ENCODE results near the gene MEIKIN.

Gene MEIKIN

DNA sequence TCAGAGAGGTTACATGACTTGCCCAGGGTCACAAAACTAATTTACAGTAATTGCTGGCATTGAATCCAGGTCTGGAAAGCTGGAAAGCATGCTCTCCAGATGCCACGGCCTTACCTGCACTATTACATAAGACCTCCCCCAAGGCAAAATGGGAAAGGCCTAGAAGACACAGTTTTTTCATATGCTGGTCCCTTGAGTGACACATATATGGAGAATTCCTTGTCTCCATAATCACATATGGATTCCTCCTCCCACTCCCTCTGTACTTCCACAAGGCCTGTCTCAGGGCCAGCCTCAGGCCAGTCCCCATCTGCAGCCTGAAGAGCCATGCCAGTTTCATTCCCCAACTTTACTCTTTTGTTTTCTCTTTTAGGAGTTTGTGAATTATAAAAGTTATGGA lies 28.6 kb upstream of the MEIKIN start:
- no peak for FAIRE-seq
- DNase-seq (ENCODE audit: insufficient read length, low spot score), result no peak

- DNase-seq (ENCODE audit: insufficient read length, low spot score) (no peak), FAIRE-seq (no peak)
Observed at GRCh38 chr5:131973089-131973712, 27.7 kb upstream of the MEIKIN start.

GRCh38 chr5:131968396-131968954 lies 23.0 kb upstream of the MEIKIN start:
- DNase-seq (ENCODE audit: insufficient read length, low spot score) (no peak), FAIRE-seq (no peak)

DNA sequence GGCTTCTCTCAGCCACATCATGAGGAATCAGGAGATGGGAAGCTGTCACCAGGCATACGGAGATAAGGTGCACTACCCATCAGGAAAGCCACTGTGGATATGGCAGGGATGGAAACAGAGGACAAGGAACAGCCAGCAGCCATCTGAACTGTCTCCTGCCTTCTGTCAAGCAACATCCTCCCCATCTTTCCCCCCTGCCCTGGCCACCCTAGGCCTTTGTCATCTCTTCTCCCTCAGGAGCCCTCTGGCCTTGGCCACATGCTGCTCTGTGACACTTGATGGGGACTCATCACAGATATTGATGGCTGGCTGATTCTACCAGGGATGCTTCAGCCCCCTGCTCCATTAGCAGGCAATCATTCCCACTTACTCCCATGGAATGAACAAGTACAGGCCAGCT lies 21.1 kb upstream of the MEIKIN start:
- FAIRE-seq (no peak), DNase-seq (ENCODE audit: insufficient read length, low spot score) (no peak)

GRCh38 chr5:131965826-131966415 lies 20.5 kb upstream of the MEIKIN start:
- DNase-seq (ENCODE audit: insufficient read length, low spot score) (no peak), FAIRE-seq (no peak)

DNA sequence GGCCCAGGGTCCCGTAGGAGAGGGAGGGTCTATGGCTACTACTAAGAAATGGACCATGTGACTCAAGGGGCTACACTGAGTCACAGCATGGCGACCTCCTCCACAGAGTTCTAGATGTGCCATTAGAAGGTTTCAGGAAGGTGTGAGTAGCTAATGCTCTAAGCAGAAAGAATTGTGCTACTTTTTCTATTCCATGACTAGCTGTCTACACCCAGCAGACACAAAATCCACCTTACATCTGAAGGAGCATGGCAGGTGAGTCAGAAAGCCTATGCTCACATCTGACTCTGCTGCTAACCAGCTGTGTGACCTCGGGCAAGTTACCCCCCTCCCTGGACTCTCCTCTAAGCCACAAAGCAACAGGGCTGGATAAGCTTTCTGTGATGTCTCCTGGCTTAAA lies 14.4 kb upstream of the MEIKIN start:
- DNase-seq (ENCODE audit: insufficient read length, low spot score) (no peak), FAIRE-seq (no peak)

DNA sequence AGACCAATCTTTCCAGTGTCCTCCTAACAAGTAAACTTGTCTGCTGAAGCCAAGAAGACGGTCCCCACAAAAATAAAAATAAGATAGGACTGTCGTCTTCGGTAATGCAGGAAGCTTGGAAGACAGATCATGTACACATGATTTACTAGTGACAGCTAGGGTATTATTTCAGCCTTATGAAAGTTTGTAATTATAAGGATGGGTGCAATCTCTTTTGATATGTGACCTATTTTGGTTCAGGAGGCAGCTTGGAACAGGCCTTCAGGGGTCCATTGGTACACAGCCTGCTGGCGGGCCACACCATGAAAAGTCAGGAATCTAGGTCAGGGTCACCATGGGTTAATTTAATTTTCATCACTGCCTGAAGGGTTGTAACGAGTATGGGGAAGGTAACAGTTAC lies 13.7 kb upstream of the MEIKIN start:
- DNase-seq (ENCODE audit: insufficient read length, low spot score) (no peak), FAIRE-seq (no peak)

GRCh38 chr5:131957721-131958441 lies 12.4 kb upstream of the MEIKIN start:
- DNase-seq (ENCODE audit: insufficient read length, low spot score) (no peak), FAIRE-seq (no peak)

DNA sequence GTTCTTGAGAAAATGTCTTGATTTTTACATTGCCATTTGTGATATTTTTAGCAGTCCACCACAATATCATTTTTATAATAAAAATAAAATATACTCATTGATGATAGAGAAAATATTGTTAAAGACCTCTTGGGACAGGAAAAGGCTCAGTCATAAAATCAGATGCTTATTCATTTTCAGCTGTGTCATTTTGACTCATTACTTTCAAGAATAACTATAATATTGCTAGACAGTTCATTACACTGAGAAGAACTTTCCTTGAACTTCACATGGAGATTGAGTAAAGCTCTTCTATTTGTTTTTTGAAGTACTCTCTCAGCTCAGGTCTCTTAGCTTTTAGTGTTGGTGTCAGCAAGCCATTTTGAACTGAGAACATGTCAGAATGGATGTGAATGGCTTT lies 8.5 kb upstream of the MEIKIN start:
- DNase-seq (ENCODE audit: insufficient read length, low spot score) (no peak), FAIRE-seq (no peak)

DNA sequence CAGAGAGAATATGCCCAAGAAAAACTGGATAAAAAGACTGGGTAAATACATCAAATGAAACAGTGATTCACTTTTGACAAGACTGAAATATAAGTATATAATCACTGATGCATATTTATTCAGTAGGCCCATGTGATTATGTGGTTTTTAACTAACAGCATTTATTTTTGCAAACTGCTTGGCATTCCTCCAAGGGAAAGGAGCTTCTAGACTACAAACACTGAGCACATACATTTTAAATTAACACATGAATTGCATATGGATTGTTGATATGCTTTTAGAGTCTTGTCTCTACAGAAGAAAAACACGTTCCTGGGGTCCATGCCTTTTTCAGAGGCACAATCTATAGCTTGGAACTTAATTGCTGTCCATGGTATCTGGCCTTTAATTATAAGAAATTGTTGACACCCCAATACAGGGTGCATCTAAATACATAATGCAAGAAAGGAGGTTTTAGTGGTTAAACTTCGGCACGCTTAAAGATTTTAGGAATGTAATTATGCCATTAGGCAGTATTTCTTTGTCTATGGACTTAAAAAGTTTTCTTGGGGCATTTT lies 6.9 kb upstream of the MEIKIN start:
- FAIRE-seq, result no peak
- DNase-seq (ENCODE audit: insufficient read length, low spot score), result no peak

- DNase-seq (ENCODE audit: insufficient read length, low spot score) (no peak), FAIRE-seq (no peak)
Observed at GRCh38 chr5:131950706-131951105, 5.2 kb upstream of the MEIKIN start.

DNA sequence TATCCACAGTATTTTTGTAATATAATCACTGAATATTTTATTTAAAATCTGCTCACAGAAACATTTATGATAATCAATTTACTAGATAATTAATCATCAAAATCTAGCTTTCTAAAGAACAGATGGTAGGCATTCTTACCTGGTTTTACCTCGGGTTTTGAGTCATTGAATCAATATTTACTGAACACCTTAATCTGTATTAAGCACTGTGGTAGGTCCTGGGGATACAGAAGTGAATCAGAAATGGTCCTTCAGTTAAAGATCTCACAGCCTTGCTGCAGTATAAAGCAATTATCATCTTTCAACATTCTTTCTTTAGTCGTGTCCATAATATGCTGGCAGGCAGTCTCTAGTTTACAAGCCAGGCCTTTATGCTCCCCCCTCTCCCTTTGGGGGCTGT lies 2.0 kb upstream of the MEIKIN start:
- no peak for DNase-seq (ENCODE audit: insufficient read length, low spot score)
- no peak for FAIRE-seq

- DNase-seq (ENCODE audit: insufficient read length, low spot score) (no peak), FAIRE-seq (no peak)
Observed at GRCh38 chr5:131944702-131945550, 537 bp downstream of the MEIKIN start.

GRCh38 chr5:131943916-131944315 lies 1.5 kb downstream of the MEIKIN start:
- DNase-seq (ENCODE audit: insufficient read length, low spot score) (no peak), FAIRE-seq (no peak)

DNA sequence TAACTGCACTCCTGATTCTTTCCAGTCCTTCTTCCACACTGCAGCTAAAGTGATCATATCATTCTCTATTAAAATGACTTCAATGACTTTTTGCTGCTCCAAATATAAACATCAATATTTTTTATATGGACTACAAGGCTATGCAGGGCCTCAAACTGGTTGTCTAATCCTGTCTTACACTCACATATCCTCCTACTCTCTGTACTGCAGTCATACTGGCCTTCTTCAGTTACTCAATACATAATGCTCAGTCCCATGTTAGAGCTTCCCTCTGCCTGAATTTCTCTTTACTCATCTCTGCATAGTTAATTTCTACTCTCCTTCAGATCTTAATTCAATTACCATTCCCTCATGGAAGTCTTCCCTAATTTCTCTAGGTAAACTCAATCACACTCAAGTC lies 3.4 kb downstream of the MEIKIN start:
- DNase-seq (ENCODE audit: insufficient read length, low spot score) (no peak), FAIRE-seq (no peak)

DNA sequence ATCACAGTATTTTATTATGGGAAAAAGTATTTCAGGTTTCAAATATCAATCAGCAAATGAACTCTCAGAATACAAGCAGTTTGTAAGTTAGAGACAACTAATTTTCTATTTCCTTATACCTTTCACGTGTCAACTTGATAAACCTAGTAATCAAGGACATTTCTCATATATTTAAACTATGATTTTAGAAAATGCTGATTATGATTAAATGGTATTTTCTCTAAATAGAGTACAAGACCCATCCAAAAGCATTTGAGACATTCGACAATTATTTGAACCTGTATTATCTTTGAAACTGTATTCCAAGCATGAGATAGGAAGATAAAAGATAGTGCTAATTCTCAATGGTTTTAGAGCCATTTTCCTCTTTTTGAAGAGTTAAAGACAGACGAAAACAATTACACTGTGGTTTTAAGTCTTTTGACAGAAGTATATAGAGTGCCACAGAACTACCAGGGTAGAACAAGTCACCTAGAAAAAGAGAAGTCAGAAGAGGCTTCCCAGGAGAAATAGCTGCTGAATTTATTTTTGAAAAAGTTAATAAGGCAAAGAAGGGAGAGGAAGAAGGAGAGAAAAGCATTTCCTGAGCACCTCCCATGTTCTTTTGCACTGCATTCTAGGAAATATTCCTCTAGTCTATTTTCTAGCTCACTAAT lies 5.6 kb downstream of the MEIKIN start:
- DNase-seq (ENCODE audit: insufficient read length, low spot score) (no peak), FAIRE-seq (no peak)

DNA sequence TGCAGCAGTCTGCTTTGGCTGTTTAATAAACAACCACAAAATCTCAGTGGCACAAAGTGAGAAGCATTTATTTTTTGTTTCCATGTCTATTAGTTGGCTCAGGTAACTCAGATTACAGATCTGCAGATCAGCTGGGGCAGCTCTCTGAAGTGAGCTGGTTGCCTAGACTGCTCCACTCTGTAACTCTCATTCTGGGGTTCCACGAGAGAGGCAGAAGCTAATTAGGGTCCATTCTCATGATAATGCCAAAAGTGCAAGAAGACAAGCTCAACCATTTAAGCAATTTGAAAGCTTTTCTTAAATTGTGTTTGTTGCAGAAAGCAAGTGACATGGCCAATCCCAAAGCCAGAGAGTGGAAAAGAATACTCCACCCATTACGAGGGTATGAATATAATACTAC lies 13.2 kb downstream of the MEIKIN start:
- no peak for DNase-seq (ENCODE audit: insufficient read length, low spot score)
- FAIRE-seq, result no peak

DNA sequence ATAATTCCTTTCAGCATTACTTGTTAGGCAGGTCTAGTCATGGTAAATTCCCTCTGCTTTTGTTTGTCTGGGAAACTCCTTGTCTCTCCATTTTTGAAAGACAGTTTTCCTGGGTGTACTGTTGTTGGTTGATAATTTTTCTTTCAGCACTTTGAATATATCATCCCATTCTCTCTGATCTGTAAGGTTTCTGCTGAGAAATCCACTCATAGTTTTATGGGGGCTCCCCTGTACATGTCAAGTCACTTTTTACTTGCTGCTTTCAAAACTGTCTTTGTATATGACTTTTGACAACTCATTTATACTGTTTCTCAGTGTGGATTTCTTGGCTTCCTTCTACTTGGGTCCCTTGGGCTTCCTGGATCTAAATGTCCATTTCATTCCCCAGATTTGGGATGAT lies 16.5 kb downstream of the MEIKIN start:
- no peak for DNase-seq (ENCODE audit: insufficient read length, low spot score)
- no peak for FAIRE-seq

- FAIRE-seq (no peak), DNase-seq (ENCODE audit: insufficient read length, low spot score) (no peak)
Observed at GRCh38 chr5:131926168-131926567, 19.3 kb downstream of the MEIKIN start.

DNA sequence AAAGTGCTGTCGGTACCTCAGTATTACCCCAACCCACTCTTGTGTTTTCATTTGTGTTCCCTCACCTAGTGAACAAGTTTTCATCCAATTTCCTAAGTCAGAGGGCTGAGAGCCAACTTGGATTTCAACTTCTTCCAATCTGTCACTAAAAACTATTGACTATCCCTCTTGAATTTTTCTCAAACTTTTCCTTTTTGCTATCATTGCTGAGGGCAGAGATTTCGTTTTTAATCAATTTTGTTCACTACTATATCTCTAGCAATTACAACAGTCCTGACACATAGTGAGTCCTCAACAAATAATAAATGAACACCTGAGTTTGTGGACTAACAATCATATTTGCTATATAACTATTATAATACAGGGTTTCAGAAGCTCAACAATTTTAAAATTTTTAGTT lies 29.0 kb downstream of the MEIKIN start:
- DNase-seq (ENCODE audit: insufficient read length, low spot score) (no peak), FAIRE-seq (no peak)
